HCT116 (cell line): ENCODE results near the gene UFSP2. TPM values are rescaled to one million over a fixed set of nuclear protein-coding genes. Genes with fewer than 3 reads are reported as not detected.
"Not testable (repeated sequence)": the region's sequence is repeated elsewhere in the genome, so short reads cannot be mapped to it uniquely, and the experiment has no call there.

ENCODE experiments used
- ATAC-seq: fragments of 200-7000 bp; cut with Tn5 transposase; 2 replicates; pipeline ENCODE4 v1.9.1; 2020; ENCODE audit warnings: mild to moderate bottlenecking, moderate library complexity
- BruUV-seq: library from RNA; stranded (reverse); fragments of 400-500 nt; replicated peaks from 2 replicates; lab custom pipeline; 2021; lab: Mats Ljungman, UMichigan
- CTCF ChIA-PET: fragments of 300-600 bp; sonication (Branson Sonifier 250); formaldehyde crosslinking; loops from one replicate; lab custom pipeline; 2021; ENCODE audit warnings: antibody characterized with exemption; lab: Charles Lee
- POLR2A ChIA-PET: fragments of 300-600, 350-600 bp; sonication (Branson Sonifier 250); formaldehyde crosslinking; loops from one replicate; lab custom pipeline; 2021; ENCODE audit warnings: antibody characterized with exemption; lab: Charles Lee
- RAD21 ChIA-PET, 2 experiments: fragments of 300-600 bp; sonication (Branson Sonifier 250); formaldehyde crosslinking; loops; one replicate each; lab custom pipeline; 2023; ENCODE audit warnings: low total read pairs in 2 of 2; ENCODE audit not compliant: uncharacterized antibody in 2 of 2, unreplicated experiment in 2 of 2, low non-redundant PET in 1 of 2; lab: Charles Lee
- DNase-seq: peaks from one replicate; pipeline ENCODE4 v3.0.0-alpha.2; 2010; ENCODE audit warnings: low read depth, low spot score
- H2AFZ ChIP-seq: fragments of 200-600 bp; shearing (Covaris generic), sonication (generic); 2 replicates; pipeline ENCODE4 v1.6.1; 2017; ENCODE audit warnings: low read depth, mixed run types, mixed read lengths, antibody characterized with exemption, low read length; ENCODE audit not compliant: poor library complexity, severe bottlenecking
- H3K27ac ChIP-seq: 2 replicates; pipeline ENCODE4 v1.5.1; 2012; ENCODE audit warnings: low read depth, low read length
- H3K27me3 ChIP-seq: fragments of 200-600 bp; sonication (generic); 2 replicates; pipeline ENCODE4 v1.6.1; 2016; ENCODE audit warnings: mixed run types, low read length, mixed read lengths; ENCODE audit not compliant: insufficient read depth
- H3K36me3 ChIP-seq, 2 experiments: fragments of 200-500 bp in 1 of 2; fragments of 200-600 bp in 1 of 2; sonication (Bioruptor generic) in 1 of 2; sonication (generic) in 1 of 2; 2 replicates each; pipeline versions ENCODE4 v1.5.1 to v1.6.1; 2014 to 2016; ENCODE audit warnings: low read length in 2 of 2, inconsistent platforms in 1 of 2, mixed read lengths in 1 of 2, mixed run types in 1 of 2; ENCODE audit not compliant: insufficient read depth in 2 of 2, control insufficient read depth in 1 of 2
- H3K4me1 ChIP-seq, 2 experiments: fragments of 200-600 bp in 1 of 2; sonication (generic) in 1 of 2; 2 replicates each; pipeline versions ENCODE4 v1.5.1 to v1.6.1; 2012 to 2017; ENCODE audit warnings: low read length in 2 of 2, inconsistent platforms in 1 of 2, mild to moderate bottlenecking in 1 of 2, mixed read lengths in 1 of 2, mixed run types in 1 of 2, moderate library complexity in 1 of 2; ENCODE audit not compliant: insufficient read depth in 2 of 2, control insufficient read depth in 1 of 2
- H3K4me2 ChIP-seq: fragments of 200-600 bp; sonication (generic); 2 replicates; pipeline ENCODE4 v1.6.1; 2017; ENCODE audit warnings: mixed run types, low read length, mixed read lengths
- H3K4me3 ChIP-seq, 2 experiments: fragments of 200-600 bp in 1 of 2; sonication (generic) in 1 of 2; replicated peaks in 1 of 2; 2 replicates each; pipeline ENCODE4 v1.5.1; 2011 to 2016; ENCODE audit warnings: low read length in 2 of 2, control low read depth in 1 of 2, low read depth in 1 of 2, mild to moderate bottlenecking in 1 of 2, mixed read lengths in 1 of 2, mixed run types in 1 of 2
- H3K79me2 ChIP-seq: fragments of 200-600 bp; sonication (generic); 2 replicates; pipeline ENCODE4 v1.6.1; 2017; ENCODE audit warnings: mild to moderate bottlenecking, mixed run types, low read length, moderate library complexity, mixed read lengths; ENCODE audit not compliant: insufficient read depth
- H3K9ac ChIP-seq: fragments of 200-600 bp; sonication (generic); 2 replicates; pipeline ENCODE4 v1.6.1; 2016; ENCODE audit warnings: low read length, mixed read lengths
- H3K9me2 ChIP-seq: fragments of 200-600 bp; sonication (generic), shearing (Covaris generic); 2 replicates; pipeline ENCODE4 v1.6.1; 2017; ENCODE audit warnings: mixed run types, mild to moderate bottlenecking, moderate library complexity; ENCODE audit not compliant: insufficient read depth
- H3K9me3 ChIP-seq, 2 experiments: fragments of 200-500 bp in 1 of 2; fragments of 200-600 bp in 1 of 2; sonication (Bioruptor generic) in 1 of 2; sonication (generic) in 1 of 2; 2 replicates each; pipeline ENCODE4 v1.6.1; 2014 to 2017; ENCODE audit warnings: low read length in 2 of 2, mixed read lengths in 2 of 2, inconsistent platforms in 1 of 2, low read depth in 1 of 2, mild to moderate bottlenecking in 1 of 2, mixed run types in 1 of 2, moderate library complexity in 1 of 2; ENCODE audit not compliant: control insufficient read depth in 1 of 2, insufficient read depth in 1 of 2
- H4K20me1 ChIP-seq: fragments of 200-600 bp; sonication (generic), shearing (Covaris generic); 2 replicates; pipeline ENCODE4 v1.6.1; 2017; ENCODE audit warnings: mixed run types, mild to moderate bottlenecking, moderate library complexity; ENCODE audit not compliant: insufficient read depth
- CEBPB ChIP-seq: IDR thresholded peaks from 2 replicates; pipeline ENCODE4 v1.6.1; 2012; ENCODE audit warnings: low read depth
- FOSL1 ChIP-seq: IDR thresholded peaks from 2 replicates; pipeline ENCODE4 v1.6.1; 2012; ENCODE audit warnings: low read depth
- YY1 ChIP-seq: IDR thresholded peaks from 2 replicates; pipeline ENCODE4 v1.6.1; 2011; ENCODE audit warnings: low read length, low read depth, moderate library complexity, mild to moderate bottlenecking; ENCODE audit not compliant: insufficient replicate concordance; ENCODE audit errors: extremely low read depth
- ZFX ChIP-seq: fragments of 450-650 bp; IDR thresholded peaks from 2 replicates; pipeline ENCODE4 v1.6.1; 2017
- intact Hi-C: fragments of 100-400 bp; cut with micrococcal nuclease; formaldehyde crosslinking; loops from 2 replicates; pipeline ENCODE4 v1.10.0; 2022
- total RNA-seq: library from RNA; stranded (reverse); gene quantifications from one replicate; pipeline ENCODE4 v1.2.1, GENCODE V29; 2021; ENCODE audit not compliant: unreplicated experiment
- TF ChIP-seq, protein P1 (sequence below): IDR thresholded peaks from 2 replicates; pipeline ENCODE4 v1.6.1; 2012

UFSP2 gene
- total RNA-seq, 1 experiment from 2014 or later: 29.4 TPM

DNA sequence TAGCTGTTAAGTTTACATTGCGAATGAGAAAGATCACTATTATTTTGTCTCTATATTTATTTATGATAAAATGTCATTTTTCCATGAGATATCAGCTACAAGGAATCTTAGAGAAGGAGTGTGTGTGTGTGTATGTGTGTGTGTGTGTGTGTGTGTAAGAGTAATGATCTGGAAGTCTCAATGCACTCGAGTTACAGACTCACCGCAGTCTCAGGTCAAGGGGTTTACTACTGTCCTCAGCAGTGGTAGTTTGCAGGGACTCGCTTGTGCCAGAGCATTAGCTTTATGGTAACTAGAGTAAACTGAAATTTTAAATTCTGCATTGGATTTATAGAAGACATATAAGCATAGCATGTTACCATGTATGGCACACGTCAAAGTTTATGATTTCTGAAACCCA is 60.9 kb downstream of the UFSP2 start:
- Histone ChIP-seq H4K20me1 (no peaks in the 10 kb centered on the region), H3K36me3 (no peaks in the 10 kb centered on the region), H3K27me3 (no peaks in the 10 kb centered on the region), H3K4me2 (no peak overlapping the region), H3K4me3 (no peak overlapping the region), H2AFZ (no peak overlapping the region), H3K27ac (no peak overlapping the region), H3K9me3 (no peaks in the 10 kb centered on the region), H3K9ac (no peak overlapping the region), H3K4me1 (no peaks in the 10 kb centered on the region), H3K9me2 (no peaks in the 10 kb centered on the region), H3K79me2 (no peaks in the 10 kb centered on the region)
- no peak for TF ChIP-seq FOSL1
- no peak for TF ChIP-seq YY1
- ChIA-PET POLR2A (no interaction called here), CTCF (no interaction called here), RAD21 (no interaction called here)
- no TSS peak for BruUV-seq
- no peak for DNase-seq
- intact Hi-C loops: no loop called here
- no peak for ATAC-seq

DNA sequence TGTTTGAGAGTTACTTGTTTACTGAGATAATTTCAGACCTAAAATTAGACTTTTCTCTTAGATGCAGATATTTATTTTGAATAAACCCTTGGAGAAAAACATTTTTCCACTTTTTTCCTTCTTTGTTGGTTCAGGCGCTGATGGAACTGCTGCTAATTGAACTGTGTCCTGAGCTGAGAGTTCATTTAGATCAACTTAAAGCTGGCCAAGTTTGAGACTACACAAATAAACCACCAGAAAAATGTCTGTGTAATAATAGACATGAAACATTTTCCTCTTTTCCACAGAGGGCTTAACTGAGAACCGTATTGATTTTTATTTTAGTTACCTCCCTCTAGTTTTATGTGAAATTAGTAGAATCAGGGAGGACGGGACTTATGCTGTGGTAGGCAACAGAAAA is 62.5 kb downstream of the UFSP2 start:
- ATAC-seq (no peak), DNase-seq (no peak)
- no peak overlapping the region for H3K4me2 ChIP-seq
- no peaks in the 10 kb centered on the region for H4K20me1 ChIP-seq
- CTCF ChIA-PET: no interaction called here
- H3K9ac ChIP-seq: no peak overlapping the region
- POLR2A ChIA-PET: interaction anchor here (0.7 kb wide), 1 partner anchor 16 kb away, joined by 4 read pairs; no protein-coding TSS in a partner anchor
- no peaks in the 10 kb centered on the region for H3K36me3 ChIP-seq
- no peak overlapping the region for H3K27ac ChIP-seq
- no peaks in the 10 kb centered on the region for H3K79me2 ChIP-seq
- no peak overlapping the region for H3K4me3 ChIP-seq
- no peaks in the 10 kb centered on the region for H3K9me2 ChIP-seq
- peaks cover 0 to 8% of the 10 kb centered on the region in 2 experiments; a peak in 2 of 4 replicates for H3K4me1 ChIP-seq
- intact Hi-C loops: no loop called here
- BruUV-seq: no TSS peak
- TF ChIP-seq, protein P1, sequence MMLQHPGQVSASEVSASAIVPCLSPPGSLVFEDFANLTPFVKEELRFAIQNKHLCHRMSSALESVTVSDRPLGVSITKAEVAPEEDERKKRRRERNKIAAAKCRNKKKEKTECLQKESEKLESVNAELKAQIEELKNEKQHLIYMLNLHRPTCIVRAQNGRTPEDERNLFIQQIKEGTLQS: no peak
- no peak for TF ChIP-seq CEBPB
- TF ChIP-seq ZFX: no peak
- no peak overlapping the region for H2AFZ ChIP-seq
- RAD21 ChIA-PET: no interaction called here
- no peaks in the 10 kb centered on the region for H3K9me3 ChIP-seq
- no peaks in the 10 kb centered on the region for H3K27me3 ChIP-seq

DNA sequence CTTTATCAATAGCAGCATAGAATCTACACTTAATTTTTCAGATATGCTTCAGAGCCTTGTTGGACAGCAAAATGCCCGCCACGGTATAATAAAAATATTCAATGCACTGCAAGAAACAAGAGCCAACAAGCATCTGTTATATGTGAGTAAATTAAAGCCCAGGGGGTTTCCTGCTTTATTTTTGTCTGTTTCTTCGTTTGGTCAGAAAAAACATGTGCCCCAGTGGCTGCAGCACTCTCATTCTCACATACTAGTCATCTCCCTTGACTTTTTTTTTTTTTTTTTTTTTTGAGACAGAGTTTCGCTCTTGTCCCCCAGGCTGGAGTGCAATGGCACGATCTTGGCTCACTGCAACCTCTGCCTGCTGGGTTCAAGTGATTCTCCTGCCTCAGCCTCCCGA is 63.2 kb downstream of the UFSP2 start:
- CTCF ChIA-PET, H3K27ac ChIP-seq, H3K4me1 ChIP-seq, H3K27me3 ChIP-seq, H2AFZ ChIP-seq, intact Hi-C loops, H3K79me2 ChIP-seq, BruUV-seq, H3K9me3 ChIP-seq, H3K4me3 ChIP-seq, H3K4me2 ChIP-seq, H3K9ac ChIP-seq, H3K9me2 ChIP-seq, H3K36me3 ChIP-seq, DNase-seq, RAD21 ChIA-PET, ATAC-seq, H4K20me1 ChIP-seq: not testable (repeated sequence)
- POLR2A ChIA-PET: interaction anchor here (0.7 kb wide), 1 partner anchor 16 kb away, joined by 4 read pairs; no protein-coding TSS in a partner anchor
